ENCODE measurements around the gene MYEF2. TPM values are rescaled to one million over a fixed set of nuclear protein-coding genes. Genes with fewer than 3 reads are reported as not detected.

Gene MYEF2
- total RNA-seq: 1.8 and 8.8 TPM in 2 replicates

- H3K27me3 ChIP-seq (ENCODE audit: control insufficient read depth, insufficient read depth, low read length): peaks cover 1% of the 10 kb centered on the region
- DNase-seq (ENCODE audit: low read depth) (peak; percentile 22), FAIRE-seq (no peak)
- H3K36me3 ChIP-seq (ENCODE audit: control insufficient read depth, insufficient read depth, low read length): no peaks in the 10 kb centered on the region
- TF ChIP-seq CTCF (IDR thresholded peaks at IDR 0.05; ENCODE audit: insufficient read depth, low read length, severe bottlenecking): peak; percentile 1
- H3K4me3 ChIP-seq (ENCODE audit: low read depth, low read length): peak within 1 kb of the TSS; percentile 46
Observed at GRCh38 chr15:48177766-48178647, at the start of gene MYEF2. Gene MYEF2, minus strand, starts transcription at chr15:48178295. Its CDS starts 58 bp downstream, at chr15:48178237.

- DNase-seq (ENCODE audit: low read depth) (no peak), FAIRE-seq (no peak)
- Histone ChIP-seq H3K4me3 (ENCODE audit: low read depth, low read length) (no peak overlapping the region), H3K36me3 (ENCODE audit: control insufficient read depth, insufficient read depth, low read length) (no peaks in the 10 kb centered on the region), H3K27me3 (ENCODE audit: control insufficient read depth, insufficient read depth, low read length) (peaks cover 2% of the 10 kb centered on the region)
- no peak for TF ChIP-seq CTCF (IDR thresholded peaks at IDR 0.05; ENCODE audit: insufficient read depth, low read length, severe bottlenecking)
Observed at GRCh38 chr15:48225771-48226170, 47.7 kb upstream of the MYEF2 start.

- no peak for TF ChIP-seq CTCF (IDR thresholded peaks at IDR 0.05; ENCODE audit: insufficient read depth, low read length, severe bottlenecking)
- FAIRE-seq (no peak), DNase-seq (ENCODE audit: low read depth) (no peak)
- peaks cover 2% of the 10 kb centered on the region for H3K27me3 ChIP-seq (ENCODE audit: control insufficient read depth, insufficient read depth, low read length)
- H3K36me3 ChIP-seq (ENCODE audit: control insufficient read depth, insufficient read depth, low read length): no peaks in the 10 kb centered on the region
- H3K4me3 ChIP-seq (ENCODE audit: low read depth, low read length): no peak overlapping the region
Observed at GRCh38 chr15:48222627-48223026, 44.5 kb upstream of the MYEF2 start.

- H3K36me3 ChIP-seq (ENCODE audit: control insufficient read depth, insufficient read depth, low read length): no peaks in the 10 kb centered on the region
- no peak overlapping the region for H3K4me3 ChIP-seq (ENCODE audit: low read depth, low read length)
- DNase-seq (ENCODE audit: low read depth) (no peak), FAIRE-seq (no peak)
- no peak for TF ChIP-seq CTCF (IDR thresholded peaks at IDR 0.05; ENCODE audit: insufficient read depth, low read length, severe bottlenecking)
- H3K27me3 ChIP-seq (ENCODE audit: control insufficient read depth, insufficient read depth, low read length): peaks cover 2% of the 10 kb centered on the region
Observed at GRCh38 chr15:48221885-48222284, 43.8 kb upstream of the MYEF2 start.

GRCh38 chr15:48221261-48221660 is 43.2 kb upstream of the MYEF2 start:
- TF ChIP-seq CTCF (IDR thresholded peaks at IDR 0.05; ENCODE audit: insufficient read depth, low read length, severe bottlenecking): no peak
- H3K4me3 ChIP-seq (ENCODE audit: low read depth, low read length): no peak overlapping the region
- FAIRE-seq (no peak), DNase-seq (ENCODE audit: low read depth) (no peak)
- no peaks in the 10 kb centered on the region for H3K27me3 ChIP-seq (ENCODE audit: control insufficient read depth, insufficient read depth, low read length)
- no peaks in the 10 kb centered on the region for H3K36me3 ChIP-seq (ENCODE audit: control insufficient read depth, insufficient read depth, low read length)

Measured in bronchial epithelial cell (primary cell).